OCI-LY1 (cell line): ENCODE results near the gene DOCK10.

ENCODE experiments used
- H2AFZ ChIP-seq: fragments of 200-600 bp; sonication (generic), shearing (Covaris generic); 2 replicates; pipeline ENCODE4 v1.6.0; 2014; ENCODE audit warnings: antibody characterized with exemption, mild to moderate bottlenecking, low read length
- H3F3A ChIP-seq: fragments of 200-600 bp; sonication (generic), shearing (Covaris generic); 2 replicates; pipeline ENCODE4 v1.6.0; 2014; ENCODE audit warnings: mild to moderate bottlenecking, antibody characterized with exemption, low read length, moderate library complexity; ENCODE audit not compliant: insufficient read depth
- H3K27ac ChIP-seq: fragments of 200-600 bp; sonication (generic); 2 replicates; pipeline ENCODE4 v1.5.1; 2014; ENCODE audit warnings: low read length, mixed run types, mild to moderate bottlenecking, low read depth; ENCODE audit not compliant: poor library complexity, severe bottlenecking
- H3K27me3 ChIP-seq: fragments of 200-600 bp; sonication (generic); 2 replicates; pipeline ENCODE4 v1.6.0; 2014; ENCODE audit warnings: antibody characterized with exemption, mild to moderate bottlenecking, low read length, moderate library complexity; ENCODE audit not compliant: insufficient read depth
- H3K36me3 ChIP-seq: fragments of 200-600 bp; sonication (generic); 2 replicates; pipeline ENCODE4 v1.6.1; 2014; ENCODE audit warnings: mild to moderate bottlenecking, antibody characterized with exemption, low read length, moderate library complexity, mixed read lengths; ENCODE audit not compliant: insufficient read depth
- H3K4me1 ChIP-seq: fragments of 200-600 bp; sonication (generic); 2 replicates; pipeline ENCODE4 v1.5.1; 2014; ENCODE audit warnings: mild to moderate bottlenecking, low read length, moderate library complexity; ENCODE audit not compliant: insufficient read depth, severe bottlenecking
- H3K4me2 ChIP-seq: fragments of 200-600 bp; sonication (generic), shearing (Covaris generic); 2 replicates; pipeline ENCODE4 v1.6.1; 2014; ENCODE audit warnings: low read length
- H3K4me3 ChIP-seq: fragments of 200-600 bp; sonication (generic); 2 replicates; pipeline ENCODE4 v1.5.1; 2014; ENCODE audit warnings: low read length, low read depth, mild to moderate bottlenecking, mixed read lengths; ENCODE audit not compliant: poor library complexity, severe bottlenecking
- H3K79me2 ChIP-seq: fragments of 200-600 bp; shearing (Covaris generic); 2 replicates; pipeline ENCODE4 v1.6.1; 2016; ENCODE audit warnings: mixed run types, low read length, mixed read lengths; ENCODE audit not compliant: insufficient read depth
- H3K9ac ChIP-seq: fragments of 200-600 bp; sonication (generic), shearing (Covaris generic); 2 replicates; pipeline ENCODE4 v1.6.1; 2014; ENCODE audit warnings: mild to moderate bottlenecking, low read length, mixed read lengths
- H3K9me2 ChIP-seq: fragments of 200-600 bp; sonication (generic), shearing (Covaris generic); 2 replicates; pipeline ENCODE4 v1.6.1; 2014; ENCODE audit warnings: low read depth, mild to moderate bottlenecking, low read length, mixed read lengths
- H3K9me3 ChIP-seq: fragments of 200-600 bp; shearing (Covaris generic); 2 replicates; pipeline ENCODE4 v1.6.1; 2014; ENCODE audit warnings: low read length, mixed read lengths
- H4K20me1 ChIP-seq: fragments of 200-600 bp; sonication (generic), shearing (Covaris generic); 2 replicates; pipeline ENCODE4 v1.6.0; 2016; ENCODE audit warnings: mild to moderate bottlenecking, low read length; ENCODE audit not compliant: insufficient read depth
- CTCF ChIP-seq: fragments of 200-600 bp; sonication (generic), shearing (Covaris generic); IDR thresholded peaks from 2 replicates; pipeline ENCODE4 v1.5.1; 2017; ENCODE audit warnings: mild to moderate bottlenecking, antibody characterized with exemption, low read length, moderate library complexity, mixed read lengths
- EZH2 ChIP-seq: fragments of 200-600 bp; sonication (generic), shearing (Covaris generic); IDR thresholded peaks from 2 replicates; pipeline ENCODE4 v1.8.0; 2017; ENCODE audit warnings: borderline replicate concordance, mixed run types, mild to moderate bottlenecking, antibody characterized with exemption, low read length, moderate library complexity, mixed read lengths

Gene DOCK10

DNA sequence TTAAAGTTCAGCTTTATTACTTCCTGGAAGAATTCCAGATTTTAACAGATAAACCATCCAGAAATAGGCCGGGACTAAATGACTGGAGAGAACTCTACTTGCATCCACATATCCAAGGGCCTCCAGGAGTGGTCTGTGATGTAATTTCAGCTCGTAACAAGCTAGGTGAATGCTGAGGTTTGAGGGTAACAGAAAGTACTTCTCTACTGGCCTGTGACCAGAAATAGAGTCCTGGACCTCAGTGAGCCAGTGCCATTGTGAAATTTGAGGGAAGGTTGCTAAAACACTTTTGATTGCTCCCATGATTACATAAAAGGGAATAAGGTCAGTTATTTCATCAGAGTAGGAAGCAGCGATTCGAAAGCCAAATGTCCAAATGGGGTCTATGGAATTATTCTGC lies 158.1 kb downstream of the DOCK10 start:
- Histone ChIP-seq H3K27me3 (no peaks in the 10 kb centered on the region), H3K79me2 (no peaks in the 10 kb centered on the region), H3K27ac (no peak overlapping the region), H3K9me2 (no peaks in the 10 kb centered on the region), H2AFZ (no peak overlapping the region), H3K36me3 (peaks cover 3% of the 10 kb centered on the region; the same call in 1 of the 2 replicates), H3K9ac (no peak overlapping the region), H3K4me1 (no peaks in the 10 kb centered on the region), H4K20me1 (no peaks in the 10 kb centered on the region), H3K4me2 (no peak overlapping the region), H3F3A (no peaks in the 10 kb centered on the region), H3K9me3 (no peaks in the 10 kb centered on the region), H3K4me3 (no peak overlapping the region)
- TF ChIP-seq CTCF (no peak), EZH2 (no peak)

GRCh38 chr2:224883700-224884099 lies 158.6 kb downstream of the DOCK10 start:
- Histone ChIP-seq H3K36me3 (peaks cover 3% of the 10 kb centered on the region; the same call in 1 of the 2 replicates), H3K4me3 (no peak overlapping the region), H3K4me1 (no peaks in the 10 kb centered on the region), H3K9ac (no peak overlapping the region), H3K27me3 (no peaks in the 10 kb centered on the region), H3K27ac (no peak overlapping the region), H3F3A (no peaks in the 10 kb centered on the region), H2AFZ (no peak overlapping the region), H3K9me2 (no peaks in the 10 kb centered on the region), H3K79me2 (no peaks in the 10 kb centered on the region), H3K4me2 (no peak overlapping the region), H3K9me3 (no peaks in the 10 kb centered on the region), H4K20me1 (no peaks in the 10 kb centered on the region)
- TF ChIP-seq EZH2 = no peak
- TF ChIP-seq CTCF = no peak

GRCh38 chr2:224883172-224883516 lies 159.1 kb downstream of the DOCK10 start:
- Histone ChIP-seq H3K27me3 (no peaks in the 10 kb centered on the region), H3K9ac (no peak overlapping the region), H3F3A (no peaks in the 10 kb centered on the region), H3K9me2 (no peaks in the 10 kb centered on the region), H3K4me3 (no peak overlapping the region), H3K36me3 (peaks cover 3% of the 10 kb centered on the region; the same call in 1 of the 2 replicates), H2AFZ (no peak overlapping the region), H3K27ac (no peak overlapping the region), H3K4me1 (no peaks in the 10 kb centered on the region), H4K20me1 (no peaks in the 10 kb centered on the region), H3K9me3 (no peaks in the 10 kb centered on the region), H3K79me2 (no peaks in the 10 kb centered on the region), H3K4me2 (no peak overlapping the region)
- TF ChIP-seq EZH2 (no peak), CTCF (no peak)
